Activated T-cell treated with anti-CD3 and anti-CD28 coated beads, Interleukin-2, amount 50 U/mL, for 4 hours (primary cell): ENCODE results near the gene METTL3. TPM values are rescaled to one million over a fixed set of nuclear protein-coding genes. Genes with fewer than 3 reads are reported as not detected.
"Not testable (repeated sequence)": the region's sequence is repeated elsewhere in the genome, so short reads cannot be mapped to it uniquely, and the experiment has no call there.

ENCODE experiments used
- ATAC-seq, 2 donors: fragments of 200-7000 bp; cut with Tn5 transposase; one replicate each; pipeline ENCODE4 v1.10.0; 2021
- DNase-seq: peaks from one replicate; pipeline ENCODE4 v3.0.0-alpha.2; 2020
- H3K27me3 Mint-ChIP-seq: one replicate; pipeline ENCODE4 v1.8.0; 2021; ENCODE audit warnings: low read depth, mixed read lengths
- H3K36me3 Mint-ChIP-seq: one replicate; pipeline ENCODE4 v1.8.0; 2022; ENCODE audit warnings: mixed read lengths; ENCODE audit not compliant: insufficient read depth
- H3K4me1 Mint-ChIP-seq: one replicate; pipeline ENCODE4 v1.8.0; 2021; ENCODE audit warnings: low read depth, mixed read lengths
- H3K4me3 Mint-ChIP-seq: one replicate; pipeline ENCODE4 v1.8.0; 2021; ENCODE audit warnings: mild to moderate bottlenecking, moderate library complexity, mixed read lengths
- H3K9me3 Mint-ChIP-seq: one replicate; pipeline ENCODE4 v1.8.0; 2021; ENCODE audit warnings: mixed read lengths
- total RNA-seq, 3 donors: library from RNA; stranded (reverse); gene quantifications; one replicate each; pipeline ENCODE4 v1.2.1, GENCODE V29; 2021

Gene METTL3
- 10 to 100 TPM; 45.0 to 47.7 (median 45.0) TPM for total RNA-seq

DNA sequence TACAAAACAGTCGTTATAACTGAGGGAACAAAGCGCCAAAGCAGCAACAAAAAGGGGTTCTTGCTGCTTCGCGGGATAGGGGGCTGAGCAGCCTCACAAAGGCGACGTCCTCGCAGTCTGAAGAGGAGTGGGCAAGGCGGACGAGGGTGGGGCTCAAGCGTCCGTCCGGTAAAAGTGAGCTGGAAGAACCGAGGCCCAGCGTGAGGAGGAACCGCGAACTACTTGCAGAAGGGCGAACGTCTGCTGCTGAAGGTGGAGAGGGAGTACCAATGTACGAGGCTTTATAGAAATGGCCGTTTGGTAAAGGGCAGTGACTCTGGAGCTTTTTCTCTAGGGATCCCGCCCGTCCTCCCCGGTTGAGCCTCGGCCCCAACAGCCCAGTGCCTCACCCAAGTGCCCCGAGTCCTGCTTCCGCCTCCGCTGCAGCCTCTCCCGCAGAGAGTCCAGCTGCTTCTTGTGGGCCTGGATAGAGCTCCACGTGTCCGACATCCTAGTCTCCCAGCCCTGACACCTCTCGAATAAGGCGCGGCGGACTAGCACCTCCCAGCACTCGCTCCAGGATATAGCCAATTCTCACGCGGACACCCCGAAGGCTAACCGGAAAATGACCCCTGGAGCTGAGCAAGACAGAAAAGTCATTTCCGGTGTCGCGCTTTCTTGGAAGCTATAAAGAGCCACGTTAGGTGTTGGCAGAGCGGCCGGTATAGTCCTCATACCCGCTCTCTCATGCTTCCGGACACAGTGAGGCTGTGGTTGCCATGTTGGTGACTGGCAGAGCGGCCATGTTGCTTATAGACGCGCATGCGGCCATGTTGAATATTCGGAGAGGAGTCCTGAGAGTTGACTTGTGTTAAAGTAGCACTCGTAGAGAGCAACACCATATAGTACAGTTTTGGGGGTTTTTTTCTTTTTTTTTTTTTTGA, at the start of gene METTL3:
Gene METTL3, minus strand, starts transcription at position 606 of the 923 bp plus-strand sequence. Its CDS starts 117 bp downstream, at position 489.
- ATAC-seq = peak; percentile 99 to 100
- Mint-ChIP-seq H3K4me1 (peaks cover 36% of the 10 kb centered on the region), H3K9me3 (no peaks in the 10 kb centered on the region), H3K4me3 (peak within 1 kb of the TSS; percentile 100), H3K36me3 (peaks cover 6% of the 10 kb centered on the region), H3K27me3 (peaks cover 1% of the 10 kb centered on the region)
- peak; percentile 89 for DNase-seq

- no peaks in the 10 kb centered on the region for H3K9me3 Mint-ChIP-seq
These were observed 47.6 kb upstream of the METTL3 start for GRCh38 chr14:21558703-21559170.

GRCh38 chr14:21557084-21557901, 46.2 kb upstream of the METTL3 start:
- Mint-ChIP-seq H3K4me3 (peak overlapping the region; percentile 17), H3K4me1 (peaks cover 5% of the 10 kb centered on the region), H3K36me3 (no peaks in the 10 kb centered on the region), H3K9me3 (no peaks in the 10 kb centered on the region), H3K27me3 (no peaks in the 10 kb centered on the region)
- DNase-seq (peak; percentile 74), ATAC-seq (peak; percentile 74 to 80)

More at GRCh38 chr14:21558703-21559170, 47.6 kb upstream of the METTL3 start:
- Mint-ChIP-seq H3K4me3 (no peak overlapping the region), H3K27me3 (peaks cover 3% of the 10 kb centered on the region), H3K4me1 (peaks cover 5% of the 10 kb centered on the region), H3K36me3 (no peaks in the 10 kb centered on the region)
- no peak for DNase-seq
- ATAC-seq = no peak

DNA sequence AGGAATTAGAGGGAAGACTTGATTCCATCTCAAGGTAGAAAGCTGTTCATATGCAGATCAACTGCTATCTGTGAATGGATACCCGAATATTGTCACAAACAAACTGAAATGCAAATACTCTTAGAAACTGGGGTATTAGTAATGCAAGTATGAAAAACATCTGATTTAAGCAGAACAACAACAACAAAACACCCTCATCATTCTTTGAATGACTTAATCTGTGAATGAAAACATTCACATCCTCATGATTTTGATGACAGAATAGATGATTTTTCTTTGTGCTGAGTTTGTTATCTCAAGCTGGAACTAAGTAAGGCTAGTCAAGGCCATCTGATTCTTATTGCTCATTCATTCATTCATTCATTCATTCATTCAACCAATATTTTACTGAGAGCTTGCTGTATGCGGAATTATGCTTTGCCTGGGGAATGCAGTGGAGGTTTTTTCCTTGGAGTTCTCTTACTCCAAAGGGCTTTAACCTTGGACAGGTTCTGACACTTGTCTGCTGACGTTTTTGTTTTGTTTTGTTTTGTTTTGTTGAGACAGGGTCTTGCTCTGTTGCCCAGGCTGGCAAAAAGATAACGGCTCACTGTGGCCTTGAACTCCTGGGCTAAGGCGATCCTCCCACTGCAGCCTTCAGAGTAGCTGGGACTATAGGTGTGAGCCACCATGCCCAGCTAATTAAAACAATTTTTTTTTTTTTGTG, 45.4 kb upstream of the METTL3 start:
- Mint-ChIP-seq H3K4me1 (peaks cover 5% of the 10 kb centered on the region), H3K9me3 (no peaks in the 10 kb centered on the region), H3K4me3 (no peak overlapping the region), H3K27me3 (no peaks in the 10 kb centered on the region), H3K36me3 (no peaks in the 10 kb centered on the region)
- DNase-seq (no peak), ATAC-seq (no peak)

GRCh38 chr14:21553266-21553665, 42.1 kb upstream of the METTL3 start:
- no peaks in the 10 kb centered on the region for H3K9me3 Mint-ChIP-seq
- no peak overlapping the region for H3K4me3 Mint-ChIP-seq
- H3K4me1 Mint-ChIP-seq = peaks cover 5% of the 10 kb centered on the region
- ATAC-seq (no peak), DNase-seq (no peak)
- H3K36me3 Mint-ChIP-seq = no peaks in the 10 kb centered on the region
- H3K27me3 Mint-ChIP-seq = peaks cover 3% of the 10 kb centered on the region

GRCh38 chr14:21544588-21544987, 33.4 kb upstream of the METTL3 start:
- not testable (repeated sequence) for ATAC-seq, H3K9me3 Mint-ChIP-seq, H3K4me1 Mint-ChIP-seq, H3K27me3 Mint-ChIP-seq, H3K4me3 Mint-ChIP-seq, H3K36me3 Mint-ChIP-seq, DNase-seq

DNA sequence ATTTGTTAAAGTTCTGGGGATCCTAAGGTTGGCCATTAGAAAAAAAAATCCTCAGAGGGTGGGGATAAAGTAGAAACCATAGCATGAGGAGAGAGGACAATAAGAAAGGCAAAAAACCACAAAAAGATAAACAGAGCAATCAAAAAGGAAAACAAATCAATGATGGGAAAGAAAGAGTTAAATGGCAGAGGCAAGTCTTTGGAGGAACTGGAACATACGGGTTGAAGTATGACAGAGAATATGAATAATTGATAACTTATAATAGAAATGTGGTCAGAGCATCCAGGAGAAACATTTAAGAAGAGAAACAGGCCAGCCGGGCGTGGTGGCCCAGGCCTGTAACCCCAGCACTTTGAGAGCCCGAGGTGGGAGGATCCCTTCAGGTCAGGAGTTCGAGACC, 32.8 kb upstream of the METTL3 start:
- DNase-seq = no peak
- H3K9me3 Mint-ChIP-seq = no peaks in the 10 kb centered on the region
- H3K4me3 Mint-ChIP-seq = no peak overlapping the region
- no peaks in the 10 kb centered on the region for H3K4me1 Mint-ChIP-seq
- peaks cover 16% of the 10 kb centered on the region for H3K27me3 Mint-ChIP-seq
- no peaks in the 10 kb centered on the region for H3K36me3 Mint-ChIP-seq
- ATAC-seq = no peak

DNA sequence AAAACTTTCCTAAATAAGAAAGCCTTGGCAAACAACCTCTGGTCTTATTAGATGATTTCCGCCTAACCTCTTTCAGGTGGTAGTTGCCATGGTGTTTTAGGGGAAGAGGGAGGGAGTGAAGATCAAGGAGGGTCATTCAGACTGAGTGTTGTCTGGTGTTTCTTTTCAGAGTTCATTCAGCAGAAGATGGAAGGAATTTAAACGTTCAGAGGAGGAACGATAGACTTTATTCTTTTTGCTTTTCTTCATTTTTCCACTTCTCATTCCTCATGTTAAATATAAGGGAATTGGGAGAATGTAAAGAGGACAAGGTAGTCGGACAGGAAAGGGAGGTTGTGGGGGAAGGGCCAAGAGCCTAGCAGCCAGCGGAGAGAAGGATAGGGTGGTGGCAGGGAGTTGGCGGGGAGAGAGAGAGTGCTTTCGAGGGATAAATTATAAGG, 32.4 kb upstream of the METTL3 start:
- Mint-ChIP-seq H3K4me1 (no peaks in the 10 kb centered on the region), H3K36me3 (no peaks in the 10 kb centered on the region), H3K9me3 (no peaks in the 10 kb centered on the region), H3K4me3 (no peak overlapping the region), H3K27me3 (peaks cover 20% of the 10 kb centered on the region)
- ATAC-seq (no peak), DNase-seq (no peak)

DNA sequence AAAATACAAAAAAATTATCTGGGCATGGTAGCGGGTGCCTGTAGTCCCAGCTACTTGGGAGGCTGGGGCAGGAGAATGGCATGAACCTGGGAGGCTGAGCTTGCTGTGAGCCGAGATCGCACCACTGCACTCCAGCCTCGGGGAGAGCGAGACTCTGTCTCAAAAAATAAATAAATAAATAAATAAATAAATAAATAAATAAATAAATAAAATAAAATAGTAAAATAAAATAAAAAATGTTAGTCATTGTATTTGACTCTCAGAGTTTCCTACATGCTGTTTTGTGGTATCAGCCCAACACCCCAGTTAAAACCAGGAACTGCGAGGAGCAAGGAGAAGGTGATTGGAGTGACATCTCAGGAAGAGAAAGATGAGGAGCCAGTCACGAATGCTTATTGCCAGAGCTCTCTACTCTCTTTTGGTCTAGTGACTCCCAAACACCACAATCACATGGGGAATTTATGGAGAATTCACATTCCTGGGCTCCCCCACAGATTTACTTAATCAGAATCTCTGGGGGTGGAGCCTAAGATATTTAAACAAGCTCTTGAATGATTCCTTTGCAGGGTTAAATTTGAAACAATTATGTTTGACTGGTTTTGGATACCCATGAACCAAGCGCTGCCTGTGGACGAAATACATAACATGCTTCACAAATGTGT, 30.4 kb upstream of the METTL3 start:
- H3K4me1 Mint-ChIP-seq = peaks cover 5% of the 10 kb centered on the region
- ATAC-seq = no peak
- H3K27me3 Mint-ChIP-seq = peaks cover 36% of the 10 kb centered on the region
- H3K36me3 Mint-ChIP-seq = no peaks in the 10 kb centered on the region
- no peak for DNase-seq
- no peak overlapping the region for H3K4me3 Mint-ChIP-seq
- no peaks in the 10 kb centered on the region for H3K9me3 Mint-ChIP-seq

DNA sequence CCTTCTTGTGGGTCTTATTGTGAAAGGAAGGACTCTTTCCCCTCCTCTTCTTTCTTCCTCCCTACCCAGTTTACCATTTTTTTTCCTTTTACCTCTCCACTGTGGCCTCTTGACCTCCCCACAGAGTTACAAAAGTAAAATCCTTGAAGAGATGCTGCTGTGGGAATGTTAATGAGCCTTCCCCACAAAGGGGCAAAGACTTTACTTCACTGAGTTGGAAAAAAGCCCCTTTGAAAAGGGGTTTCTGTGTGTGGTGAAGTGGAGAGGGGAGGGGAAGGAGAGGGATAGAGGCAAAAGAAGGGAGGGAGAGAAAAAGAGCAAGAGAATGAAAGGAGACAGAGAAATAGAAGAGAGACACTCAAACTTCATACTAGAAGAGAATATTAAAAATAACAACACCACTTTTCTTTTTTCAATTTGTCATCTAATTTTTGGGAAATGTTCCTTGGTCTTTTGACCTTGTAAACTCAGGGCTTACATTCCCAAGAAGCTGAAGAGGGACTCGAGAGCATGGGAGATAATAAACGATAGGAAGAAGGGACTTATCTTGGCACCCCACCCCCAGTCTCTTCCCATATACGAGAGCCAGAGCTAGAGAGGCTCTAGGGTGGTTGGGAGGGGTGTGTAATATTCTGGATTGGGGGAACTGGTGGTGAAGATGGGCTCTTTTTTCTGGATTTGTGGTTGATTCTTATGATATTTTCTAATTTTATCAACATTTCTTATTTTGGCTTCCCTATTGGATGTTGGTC, 28.2 kb upstream of the METTL3 start:
- no peak for ATAC-seq
- H3K27me3 Mint-ChIP-seq = peaks cover 54% of the 10 kb centered on the region
- H3K4me3 Mint-ChIP-seq = no peak overlapping the region

DNA sequence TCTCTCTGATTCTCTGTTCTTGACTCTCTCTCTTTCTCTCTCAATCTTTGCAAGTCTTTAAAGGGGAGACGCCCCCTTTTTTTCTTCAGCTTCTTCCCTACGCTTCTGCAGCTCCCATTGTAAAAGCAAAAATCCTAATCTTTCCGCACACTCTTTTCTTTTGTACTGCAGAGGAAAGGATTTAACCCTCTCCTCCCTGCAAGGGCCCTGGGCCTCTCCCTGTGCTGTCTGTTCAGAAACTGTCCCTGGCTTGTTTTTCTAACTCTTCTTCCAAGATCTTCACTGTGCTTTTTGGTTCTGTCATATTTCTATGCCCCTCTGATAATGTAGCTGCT, 25.9 kb upstream of the METTL3 start:
- Mint-ChIP-seq H3K27me3 (peaks cover 53% of the 10 kb centered on the region), H3K36me3 (no peaks in the 10 kb centered on the region), H3K4me1 (peaks cover 5% of the 10 kb centered on the region), H3K9me3 (no peaks in the 10 kb centered on the region), H3K4me3 (no peak overlapping the region)
- ATAC-seq = no peak
- no peak for DNase-seq

More for the DNA sequence above, 28.2 kb upstream of the METTL3 start:
- DNase-seq = no peak
- no peaks in the 10 kb centered on the region for H3K9me3 Mint-ChIP-seq
- no peaks in the 10 kb centered on the region for H3K36me3 Mint-ChIP-seq
- H3K4me1 Mint-ChIP-seq = peaks cover 5% of the 10 kb centered on the region

DNA sequence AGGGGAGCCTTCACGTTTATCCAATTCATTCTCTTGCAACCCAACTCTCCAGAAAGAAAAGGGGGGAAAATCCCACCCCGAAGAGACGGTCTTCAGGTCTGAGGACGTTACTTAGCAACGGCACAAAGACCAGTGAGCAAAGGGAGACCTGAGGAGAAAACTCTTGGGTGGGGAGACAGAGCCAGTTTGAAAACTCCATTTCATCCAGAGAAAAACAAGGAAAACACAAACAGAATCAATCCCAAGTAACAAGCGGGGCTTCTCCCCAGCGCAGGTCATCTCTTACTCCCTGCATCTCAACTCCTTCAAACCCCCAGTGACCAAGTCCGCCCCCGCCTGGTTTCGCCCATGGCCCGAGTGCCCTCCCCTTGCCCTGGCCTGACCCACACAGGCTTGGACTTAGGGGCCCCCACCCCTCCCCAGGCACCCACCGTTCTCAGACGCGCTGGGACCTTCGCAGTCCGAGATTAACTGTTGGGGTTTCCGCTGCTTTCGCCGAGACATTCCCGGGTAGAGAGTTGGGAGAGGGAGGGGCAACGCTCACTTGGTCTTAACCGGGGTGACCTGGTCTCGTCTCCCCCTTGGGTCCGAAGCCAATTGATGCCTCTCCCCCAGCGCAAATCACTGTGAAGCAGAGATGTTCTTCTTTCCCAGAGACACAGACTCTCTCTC, 25.4 kb upstream of the METTL3 start:
- Mint-ChIP-seq H3K36me3 (no peaks in the 10 kb centered on the region), H3K4me3 (no peak overlapping the region)
- no peak for ATAC-seq

More for the DNA sequence above, 25.4 kb upstream of the METTL3 start:
- peaks cover 5% of the 10 kb centered on the region for H3K4me1 Mint-ChIP-seq
- H3K9me3 Mint-ChIP-seq = no peaks in the 10 kb centered on the region
- peaks cover 49% of the 10 kb centered on the region for H3K27me3 Mint-ChIP-seq
- DNase-seq = no peak
